Ishikawa (cell line): ENCODE measurements around the gene NKAIN2.

ENCODE experiments used
- CEBPB ChIP-seq: IDR thresholded peaks from 2 replicates; pipeline ENCODE4 v1.6.1; 2012
- EGR1 ChIP-seq: IDR thresholded peaks from 2 replicates; pipeline ENCODE4 v1.6.1; 2012
- NFIC ChIP-seq: IDR thresholded peaks from 2 replicates; pipeline ENCODE4 v1.6.1; 2012
- TAF1 ChIP-seq: IDR thresholded peaks from 2 replicates; pipeline ENCODE4 v1.6.1; 2012; ENCODE audit warnings: low read depth, mild to moderate bottlenecking

DNA sequence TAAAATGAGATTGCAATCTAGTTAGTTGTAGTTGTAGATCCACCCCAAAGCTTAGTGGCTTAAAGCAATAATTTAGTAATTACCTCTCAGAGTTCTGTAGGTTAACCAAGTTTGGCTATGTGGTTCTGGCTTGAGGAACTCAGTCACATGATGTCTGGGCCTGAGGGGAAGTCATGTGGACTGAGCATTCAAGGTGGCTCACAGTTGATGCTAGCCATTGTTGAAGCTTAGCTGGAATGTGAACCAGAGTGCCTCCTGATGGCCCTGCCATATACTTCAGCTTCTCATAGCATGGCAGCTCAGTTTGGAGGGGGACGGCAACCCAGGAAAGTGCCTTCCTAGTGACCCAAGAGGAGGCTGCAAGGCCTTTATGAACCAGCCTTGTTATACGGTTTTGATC, 895.4 kb downstream of the NKAIN2 start:
- TF ChIP-seq NFIC (no peak), CEBPB (no peak), TAF1 (no peak), EGR1 (no peak)
